Naive thymus-derived CD4-positive, alpha-beta T cell (primary cell): Measurements from ENCODE around the gene ATP6V1C2. TPM values are rescaled to one million over a fixed set of nuclear protein-coding genes. Genes with fewer than 3 reads are reported as not detected.
"Not testable (repeated sequence)": the region's sequence is repeated elsewhere in the genome, so short reads cannot be mapped to it uniquely, and the experiment has no call there.

ENCODE experiments used
- ATAC-seq: fragments of 150-1000 bp; cut with Tn5 transposase; 2 replicates; pipeline ENCODE4 v1.10.0; 2021; ENCODE audit warnings: mild to moderate bottlenecking, moderate library complexity
- CTCF ChIA-PET: fragments of 350-600 bp; sonication (Branson Sonifier 250); formaldehyde crosslinking; loops from one replicate; lab custom pipeline; 2021; ENCODE audit warnings: antibody characterized with exemption; lab: Charles Lee
- POLR2A ChIA-PET: fragments of 350-600 bp; sonication (Branson Sonifier 250); formaldehyde crosslinking; loops from one replicate; lab custom pipeline; 2021; ENCODE audit warnings: antibody characterized with exemption, inconsistent platforms; lab: Charles Lee
- DNase-seq, 9 donors: peaks; one replicate each; pipeline versions ENCODE4 v3.0.0 to v3.0.0-alpha.2; 2020 to 2022; ENCODE audit warnings: mixed read lengths in 1 of 9
- H3K27ac ChIP-seq: one replicate; pipeline ENCODE4 v1.7.0; 2013; ENCODE audit warnings: mild to moderate bottlenecking, low read depth, low read length, moderate library complexity
- H3K27me3 ChIP-seq, 2 donors: one replicate each; pipeline ENCODE4 v1.7.0; 2013; ENCODE audit warnings: low read length in 2 of 2, mild to moderate bottlenecking in 2 of 2, moderate library complexity in 2 of 2; ENCODE audit not compliant: control insufficient read depth in 2 of 2, insufficient read depth in 2 of 2
- H3K36me3 ChIP-seq, 3 experiments: 1 replicate in 2 of 3; 2 replicates in 1 of 3; pipeline ENCODE4 v1.7.0; 2013; ENCODE audit warnings: low read length in 3 of 3, mild to moderate bottlenecking in 3 of 3, moderate library complexity in 1 of 3; ENCODE audit not compliant: insufficient read depth in 3 of 3, control insufficient read depth in 2 of 3
- H3K4me1 ChIP-seq, 2 donors: one replicate each; pipeline ENCODE4 v1.7.0; 2013; ENCODE audit warnings: low read length in 2 of 2, mild to moderate bottlenecking in 2 of 2, moderate library complexity in 1 of 2; ENCODE audit not compliant: control insufficient read depth in 2 of 2, insufficient read depth in 2 of 2
- H3K4me3 ChIP-seq: 2 replicates; pipeline ENCODE4 v1.7.0; 2013; ENCODE audit warnings: mild to moderate bottlenecking, low read length
- H3K9me3 ChIP-seq, 3 experiments: 1 replicate in 2 of 3; 2 replicates in 1 of 3; pipeline ENCODE4 v1.7.0; 2013; ENCODE audit warnings: low read length in 3 of 3; ENCODE audit not compliant: control insufficient read depth in 2 of 3
- H3K27ac Mint-ChIP-seq, 9 donors: one replicate each; pipeline ENCODE4 v1.8.0; 2020 to 2022; ENCODE audit warnings: mixed read lengths in 9 of 9, mild to moderate bottlenecking in 8 of 9, moderate library complexity in 5 of 9, inconsistent platforms in 2 of 9
- H3K27me3 Mint-ChIP-seq, 5 donors: one replicate each; pipeline ENCODE4 v1.8.0; 2021 to 2022; ENCODE audit warnings: mixed read lengths in 5 of 5, mild to moderate bottlenecking in 1 of 5
- H3K36me3 Mint-ChIP-seq, 5 donors: one replicate each; pipeline ENCODE4 v1.8.0; 2020 to 2022; ENCODE audit warnings: mixed read lengths in 5 of 5, mild to moderate bottlenecking in 3 of 5, inconsistent platforms in 1 of 5
- H3K4me1 Mint-ChIP-seq, 7 donors: one replicate each; pipeline ENCODE4 v1.8.0; 2020 to 2022; ENCODE audit warnings: mixed read lengths in 7 of 7, mild to moderate bottlenecking in 3 of 7, inconsistent platforms in 1 of 7
- H3K4me3 Mint-ChIP-seq, 10 donors: one replicate each; pipeline ENCODE4 v1.8.0; 2020 to 2022; ENCODE audit warnings: mild to moderate bottlenecking in 10 of 10, mixed read lengths in 10 of 10, moderate library complexity in 6 of 10, inconsistent platforms in 2 of 10
- H3K9me3 Mint-ChIP-seq, 11 donors: one replicate each; pipeline ENCODE4 v1.8.0; 2020 to 2022; ENCODE audit warnings: mixed read lengths in 11 of 11, mild to moderate bottlenecking in 4 of 11, inconsistent platforms in 1 of 11, moderate library complexity in 1 of 11
- intact Hi-C, 2 donors: fragments of 100-400 bp; cut with micrococcal nuclease; formaldehyde crosslinking; loops; one replicate each; pipeline ENCODE4 v1.15.1; 2023
- polyA plus RNA-seq, 2 donors: library from polyadenylated mRNA; unstranded; fragments of 300-500 nt; fragmentation: Illumina TruSeq; gene quantifications; one replicate each; pipeline ENCODE4 v1.2.3, GENCODE V29; 2021
- total RNA-seq, 6 experiments: library from RNA in 5 of 6; stranded (reverse) in 5 of 6; gene quantifications; 1 replicate in 5 of 6; 2 replicates in 1 of 6; pipeline ENCODE4 v1.2.3 and lab custom pipeline; 2021 to 2026

ATP6V1C2 gene
- total and polyA plus RNA-seq, 7 experiments from 2014 or later: not detected

DNA sequence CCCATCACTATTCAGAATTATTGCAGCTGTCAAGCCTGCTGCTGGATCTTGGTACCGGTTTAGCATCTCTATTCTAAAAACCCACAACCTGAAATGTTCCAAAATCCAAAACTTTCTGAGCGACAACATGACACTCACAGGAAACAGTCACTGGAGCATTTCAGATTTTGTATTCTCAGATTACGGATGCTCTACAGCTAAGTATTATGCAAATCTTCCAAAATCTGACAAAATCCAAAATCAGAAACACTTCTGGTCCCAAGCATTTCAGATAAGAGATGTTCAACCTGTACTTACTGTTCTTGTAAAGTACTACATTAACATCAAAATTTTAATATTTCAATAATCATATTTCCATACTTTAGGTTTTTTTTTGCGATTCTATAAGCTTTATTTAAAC lies 78.7 kb downstream of the ATP6V1C2 start:
- H3K4me1 Mint-ChIP-seq: peaks cover 3 to 17% (median 13%) of the 10 kb centered on the region in 7 donors
- no peak overlapping the region for H3K27ac ChIP-seq
- H3K36me3 Mint-ChIP-seq: peaks cover 4 to 32% (median 7%) of the 10 kb centered on the region in 5 donors
- H3K9me3 Mint-ChIP-seq: no peaks in the 10 kb centered on the region
- H3K27ac Mint-ChIP-seq: no peak overlapping the region
- intact Hi-C loops: no loop called here
- H3K4me3 ChIP-seq: no peak overlapping the region
- H3K36me3 ChIP-seq: peaks cover 9 to 45% (median 21%) of the 10 kb centered on the region in 3 experiments
- ChIA-PET POLR2A (no interaction called here), CTCF (no interaction called here)
- no peaks in the 10 kb centered on the region for H3K9me3 ChIP-seq
- no peak for ATAC-seq
- H3K27me3 Mint-ChIP-seq: no peaks in the 10 kb centered on the region
- no peaks in the 10 kb centered on the region for H3K27me3 ChIP-seq
- H3K4me3 Mint-ChIP-seq: no peak overlapping the region
- DNase-seq: no peak
- no peaks in the 10 kb centered on the region for H3K4me1 ChIP-seq

DNA sequence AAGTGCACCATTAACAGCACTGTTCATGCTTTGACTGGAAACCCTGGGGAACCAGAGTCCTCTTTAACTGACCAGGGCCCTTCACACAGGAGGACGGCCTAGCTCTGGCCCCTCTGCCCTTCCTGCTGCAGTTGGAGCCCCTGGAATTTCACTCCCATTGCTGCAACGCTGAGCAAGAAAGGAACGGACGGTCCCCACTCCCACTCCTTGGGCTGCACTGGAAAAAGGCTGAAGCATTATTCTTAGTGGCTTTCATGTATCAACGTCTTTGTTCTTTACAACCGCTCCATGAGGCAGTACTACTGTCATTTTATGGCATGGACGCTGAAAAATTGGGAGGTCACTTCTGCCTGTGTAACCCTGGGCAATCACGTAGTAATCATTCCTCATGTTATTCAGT lies 81.2 kb downstream of the ATP6V1C2 start:
- Histone ChIP-seq H3K36me3 (peaks cover 3 to 25% (median 11%) of the 10 kb centered on the region in 3 experiments), H3K4me3 (no peak overlapping the region), H3K27ac (no peak overlapping the region), H3K9me3 (no peaks in the 10 kb centered on the region), H3K4me1 (peaks cover 0 to 4% of the 10 kb centered on the region in 2 donors), H3K27me3 (no peaks in the 10 kb centered on the region)
- intact Hi-C loops: no loop called here
- H3K4me1 Mint-ChIP-seq: peaks cover 13 to 34% (median 19%) of the 10 kb centered on the region in 7 donors
- H3K27ac Mint-ChIP-seq: no peak overlapping the region
- peaks cover 0 to 15% (median 5%) of the 10 kb centered on the region in 5 donors for H3K36me3 Mint-ChIP-seq
- H3K4me3 Mint-ChIP-seq: no peak overlapping the region
- ATAC-seq (no peak), DNase-seq (no peak)
- ChIA-PET CTCF (no interaction called here), POLR2A (no interaction called here)
- H3K27me3 Mint-ChIP-seq: no peaks in the 10 kb centered on the region
- no peaks in the 10 kb centered on the region for H3K9me3 Mint-ChIP-seq

DNA sequence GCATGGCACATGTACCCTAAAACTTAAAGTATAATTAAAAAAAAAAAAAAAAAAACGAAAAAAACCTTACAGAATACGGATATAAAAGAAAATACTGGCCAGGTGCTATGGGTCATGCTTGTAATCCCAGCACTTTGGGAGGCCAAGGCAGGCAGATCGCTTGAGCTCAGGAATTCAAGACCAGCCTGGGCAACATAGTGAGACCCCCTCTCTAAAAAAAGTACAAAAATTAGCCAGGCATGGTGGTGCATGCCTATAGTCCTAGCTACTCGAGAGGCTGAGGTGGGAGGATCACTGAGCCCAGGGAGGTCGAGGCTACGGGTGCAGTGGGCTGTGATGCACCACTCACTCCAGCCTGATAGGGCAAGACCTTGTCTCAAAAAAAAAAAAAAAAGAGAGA lies 84.6 kb downstream of the ATP6V1C2 start:
- POLR2A ChIA-PET, CTCF ChIA-PET, H3K4me3 ChIP-seq, H3K27me3 Mint-ChIP-seq, DNase-seq, H3K9me3 Mint-ChIP-seq, H3K9me3 ChIP-seq, H3K27me3 ChIP-seq, intact Hi-C loops, ATAC-seq, H3K27ac Mint-ChIP-seq, H3K4me3 Mint-ChIP-seq, H3K27ac ChIP-seq: not testable (repeated sequence)
- Mint-ChIP-seq H3K4me1 (peaks cover 35 to 61% (median 41%) of the 10 kb centered on the region in 7 donors), H3K36me3 (peaks cover 0 to 24% (median 5%) of the 10 kb centered on the region in 5 donors)
- peaks cover 7 to 16% of the 10 kb centered on the region in 2 donors for H3K4me1 ChIP-seq
- H3K36me3 ChIP-seq: peaks cover 3 to 11% (median 9%) of the 10 kb centered on the region in 3 experiments

DNA sequence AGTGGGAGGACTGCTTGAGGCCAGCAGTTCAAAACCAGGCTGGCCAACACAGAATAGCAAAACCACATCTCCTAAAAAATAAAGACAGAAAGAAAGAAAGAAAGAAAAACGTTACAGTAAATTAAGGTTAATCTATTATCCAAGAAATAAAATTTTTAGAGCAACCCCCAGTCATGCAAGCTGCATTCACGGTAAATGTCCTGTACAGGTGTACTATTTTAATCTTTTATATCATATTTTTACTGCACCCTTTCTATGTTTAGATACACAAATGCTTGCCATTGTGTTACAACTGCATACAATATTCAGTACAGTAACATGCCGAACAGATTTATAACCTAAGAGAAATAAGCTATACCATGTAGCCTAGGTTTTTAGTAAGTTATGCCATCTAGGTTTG lies 85.1 kb downstream of the ATP6V1C2 start:
- CTCF ChIA-PET: no interaction called here
- H3K36me3 Mint-ChIP-seq: peaks cover 0 to 26% (median 5%) of the 10 kb centered on the region in 5 donors
- no peaks in the 10 kb centered on the region for H3K9me3 ChIP-seq
- H3K27ac ChIP-seq: no peak overlapping the region
- H3K27me3 Mint-ChIP-seq: no peaks in the 10 kb centered on the region
- no peaks in the 10 kb centered on the region for H3K27me3 ChIP-seq
- no peak overlapping the region for H3K4me3 ChIP-seq
- POLR2A ChIA-PET: no interaction called here
- no peak for DNase-seq
- intact Hi-C loops: no loop called here
- H3K4me1 ChIP-seq: peaks cover 12 to 16% of the 10 kb centered on the region in 2 donors
- peaks cover 39 to 66% (median 47%) of the 10 kb centered on the region in 7 donors for H3K4me1 Mint-ChIP-seq
- no peak for ATAC-seq
- H3K4me3 Mint-ChIP-seq: no peak overlapping the region
- H3K36me3 ChIP-seq: peaks cover 0 to 6% (median 4%) of the 10 kb centered on the region in 3 experiments
- peak overlapping the region in 1 of 9 donors; percentile 38 for H3K27ac Mint-ChIP-seq
- H3K9me3 Mint-ChIP-seq: no peaks in the 10 kb centered on the region

DNA sequence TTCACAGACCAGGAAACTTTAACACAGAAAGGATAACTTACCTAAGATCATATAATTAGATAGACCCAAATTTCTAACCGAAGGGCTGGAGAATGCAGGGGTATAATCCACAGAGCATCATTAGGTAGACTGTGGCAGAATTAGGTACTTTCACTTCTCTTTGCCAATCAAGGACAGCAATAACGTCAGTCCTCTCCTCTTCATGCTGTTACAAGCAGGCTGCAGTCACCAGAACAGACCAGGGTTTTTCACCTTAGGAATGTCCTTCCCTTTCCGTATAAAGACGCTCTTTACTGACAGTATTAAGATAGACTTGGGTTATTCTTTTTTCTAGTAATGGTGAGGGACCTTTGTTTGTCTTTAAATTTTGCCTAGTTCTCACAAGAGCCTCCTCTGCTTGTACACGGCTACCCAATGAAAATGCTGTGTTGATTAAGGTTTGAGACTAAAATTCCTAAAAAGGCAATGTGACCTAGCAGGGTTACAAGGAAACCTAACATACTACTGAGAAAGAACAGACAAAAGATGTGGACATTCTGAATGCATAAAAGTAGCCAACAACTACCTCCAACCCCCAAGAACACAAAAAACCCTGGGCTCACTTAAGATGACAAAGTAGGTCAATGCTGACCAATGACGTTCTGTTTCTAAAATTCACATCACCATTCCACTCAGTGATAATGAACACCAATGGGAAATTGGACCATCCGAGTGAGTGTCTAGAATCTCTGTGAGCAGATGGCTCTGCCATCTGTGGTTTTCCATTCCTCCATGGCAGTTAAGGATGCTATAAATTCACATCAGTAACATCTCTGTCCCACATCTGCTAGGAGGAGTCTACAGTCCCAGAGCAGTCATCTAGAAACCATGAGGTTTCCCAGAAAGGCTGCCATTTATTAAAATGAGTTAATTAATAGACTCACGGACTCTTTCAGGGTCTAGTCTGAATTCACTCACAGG lies 89.1 kb downstream of the ATP6V1C2 start:
- CTCF ChIA-PET: no interaction called here
- Mint-ChIP-seq H3K4me3 (peak overlapping the region; percentile 87 to 95 (median 91)), H3K27ac (peak overlapping the region; percentile 19 to 96 (median 84)), H3K27me3 (peaks cover 0 to 3% (median 0%) of the 10 kb centered on the region in 5 donors), H3K4me1 (peaks cover 32 to 57% (median 52%) of the 10 kb centered on the region in 7 donors), H3K9me3 (peaks cover 0 to 1% (median 0%) of the 10 kb centered on the region in 11 donors), H3K36me3 (peaks cover 0 to 21% (median 0%) of the 10 kb centered on the region in 5 donors)
- Histone ChIP-seq H3K27me3 (no peaks in the 10 kb centered on the region), H3K4me1 (peaks cover 14 to 18% of the 10 kb centered on the region in 2 donors), H3K9me3 (no peaks in the 10 kb centered on the region), H3K4me3 (peak overlapping the region; percentile 73), H3K27ac (peak overlapping the region; percentile 86), H3K36me3 (no peaks in the 10 kb centered on the region)
- ATAC-seq (no peak), DNase-seq (no peak)
- intact Hi-C loops: loop anchor here (5.0 to 10.0 kb wide), 6 partner anchors 118 to 1388 kb away; partner anchors contain the start of genes CPSF3 (in 1 of the 2), ITGB1BP1 (in 1 of the 2), KLF11 (in 1 of the 2) and NOL10 (in 1 of the 2)
- POLR2A ChIA-PET: no interaction called here

DNA sequence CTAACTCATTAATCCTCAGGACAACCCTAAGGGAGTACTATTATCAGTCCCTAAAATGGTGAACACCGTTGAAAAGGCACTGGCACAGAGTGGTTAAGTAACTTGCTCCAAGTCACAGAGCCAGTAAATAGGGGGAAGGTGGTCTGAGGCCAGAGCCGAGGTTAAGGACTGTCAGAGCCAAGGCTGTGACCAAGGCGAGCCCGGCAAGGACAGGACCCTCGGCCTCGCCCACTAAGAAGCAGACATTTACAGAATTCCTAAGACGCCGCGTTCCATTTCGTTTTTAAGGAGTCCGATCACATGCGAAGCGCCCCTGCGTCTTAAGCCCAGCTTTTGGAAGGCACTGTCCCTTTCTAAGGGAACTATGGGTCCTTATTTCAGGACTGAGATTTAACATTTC lies 90.1 kb downstream of the ATP6V1C2 start:
- Mint-ChIP-seq H3K27ac (peak overlapping the region in 8 of 9 donors; percentile 77 to 96 (median 87)), H3K27me3 (peaks cover 0 to 10% (median 0%) of the 10 kb centered on the region in 5 donors), H3K4me3 (peak overlapping the region; percentile 87 to 95 (median 91)), H3K36me3 (peaks cover 0 to 18% (median 0%) of the 10 kb centered on the region in 5 donors), H3K9me3 (peaks cover 0 to 1% (median 0%) of the 10 kb centered on the region in 11 donors), H3K4me1 (peaks cover 32 to 54% (median 48%) of the 10 kb centered on the region in 7 donors)
- intact Hi-C loops: loop anchor here (5.0 to 10.0 kb wide), 6 partner anchors 119 to 1389 kb away; partner anchors contain the start of genes CPSF3 (in 1 of the 2), ITGB1BP1 (in 1 of the 2), KLF11 (in 1 of the 2) and NOL10 (in 1 of the 2)
- ChIA-PET POLR2A (interaction anchor here (0.6 to 1.7 kb wide), 5 partner anchors 11 to 654 kb away, joined by 3 to 6 read pairs (median 3); partner anchors contain the start of genes E2F6 and SLC66A3), CTCF (interaction anchor here (1.0 to 1.2 kb wide), 3 partner anchors 13 to 23 kb away, joined by 3 to 6 read pairs (median 5); no protein-coding TSS in a partner anchor)
- Histone ChIP-seq H3K27me3 (no peaks in the 10 kb centered on the region), H3K27ac (peak overlapping the region; percentile 86), H3K9me3 (no peaks in the 10 kb centered on the region), H3K36me3 (no peaks in the 10 kb centered on the region), H3K4me3 (peak overlapping the region; percentile 73), H3K4me1 (peaks cover 14 to 18% of the 10 kb centered on the region in 2 donors)
- ATAC-seq: no peak
- no peak for DNase-seq
